IPS-18a (cell line): ENCODE data around the gene SMYD4.

Experiments used
- H3K27ac ChIP-seq: one replicate; pipeline ENCODE4 v1.5.1; 2013; ENCODE audit warnings: low read length
- H3K27me3 ChIP-seq: one replicate; pipeline ENCODE4 v1.6.1; 2013; ENCODE audit warnings: mild to moderate bottlenecking, low read length; ENCODE audit not compliant: control insufficient read depth, insufficient read depth
- H3K36me3 ChIP-seq: one replicate; pipeline ENCODE4 v1.6.1; 2013; ENCODE audit warnings: low read depth, low read length; ENCODE audit not compliant: control insufficient read depth
- H3K4me1 ChIP-seq: one replicate; pipeline ENCODE4 v1.6.1; 2013; ENCODE audit warnings: low read depth, low read length; ENCODE audit not compliant: control insufficient read depth
- H3K4me3 ChIP-seq: one replicate; pipeline ENCODE4 v1.5.1; 2013; ENCODE audit warnings: low read length
- H3K9ac ChIP-seq: one replicate; pipeline ENCODE4 v1.6.1; 2013; ENCODE audit warnings: mild to moderate bottlenecking, low read length, moderate library complexity
- H3K9me3 ChIP-seq: one replicate; pipeline ENCODE4 v1.6.1; 2013; ENCODE audit warnings: low read depth, low read length; ENCODE audit not compliant: control insufficient read depth

SMYD4 gene

DNA sequence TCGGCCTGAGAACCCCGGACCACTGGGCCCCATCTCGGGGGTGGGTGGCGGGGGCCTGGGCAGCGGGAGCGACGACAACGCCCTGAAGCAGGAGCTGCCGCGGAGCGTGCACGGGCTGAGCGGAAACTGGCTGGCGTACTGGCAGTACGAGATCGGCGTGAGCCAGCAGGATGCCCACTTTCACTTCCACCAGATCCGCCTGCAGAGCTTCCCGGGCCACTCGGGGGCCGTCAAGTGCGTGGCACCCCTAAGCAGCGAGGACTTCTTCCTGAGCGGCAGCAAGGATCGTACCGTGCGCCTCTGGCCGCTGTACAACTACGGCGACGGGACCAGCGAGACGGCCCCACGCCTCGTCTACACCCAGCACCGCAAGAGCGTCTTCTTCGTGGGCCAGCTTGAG is 95.9 kb downstream of the SMYD4 start:
- H3K4me1 ChIP-seq, result peaks cover 3% of the 10 kb centered on the region
- no peaks in the 10 kb centered on the region for H3K9me3 ChIP-seq
- no peaks in the 10 kb centered on the region for H3K36me3 ChIP-seq
- no peak overlapping the region for H3K27ac ChIP-seq
- H3K27me3 ChIP-seq, result no peaks in the 10 kb centered on the region
- no peak overlapping the region for H3K4me3 ChIP-seq
- H3K9ac ChIP-seq, result no peak overlapping the region

DNA sequence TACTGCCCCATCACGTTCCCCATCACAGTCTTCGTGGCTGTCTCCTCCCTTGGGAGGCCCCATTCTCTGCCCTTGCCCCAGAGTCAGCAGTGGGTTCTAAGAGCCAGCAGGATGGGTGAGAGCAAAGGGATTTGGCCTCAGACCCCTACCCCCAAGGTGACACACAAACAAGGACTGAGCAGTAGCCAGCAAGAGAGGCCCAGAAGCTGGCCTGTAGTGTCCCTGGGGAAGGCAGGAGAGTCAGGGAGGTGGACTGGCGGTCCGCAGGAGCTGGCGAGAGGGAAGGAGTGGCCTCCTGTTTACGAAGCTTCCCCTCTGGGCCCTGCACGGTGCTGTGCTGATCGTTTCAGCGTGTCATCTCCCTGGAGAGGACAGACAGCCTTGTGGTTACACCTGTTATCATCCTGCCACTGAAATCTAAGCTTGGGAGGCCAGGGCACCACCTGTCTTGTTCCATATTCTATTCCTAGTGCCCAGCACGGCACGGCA is 96.8 kb downstream of the SMYD4 start:
- Histone ChIP-seq H3K27ac (no peak overlapping the region), H3K9me3 (no peaks in the 10 kb centered on the region), H3K27me3 (no peaks in the 10 kb centered on the region), H3K9ac (no peak overlapping the region), H3K36me3 (no peaks in the 10 kb centered on the region), H3K4me1 (peaks cover 3% of the 10 kb centered on the region), H3K4me3 (no peak overlapping the region)

- H3K9me3 ChIP-seq, result no peaks in the 10 kb centered on the region
- H3K36me3 ChIP-seq, result no peaks in the 10 kb centered on the region
- no peaks in the 10 kb centered on the region for H3K27me3 ChIP-seq
- no peak overlapping the region for H3K27ac ChIP-seq
- no peak overlapping the region for H3K9ac ChIP-seq
- no peak overlapping the region for H3K4me3 ChIP-seq
- H3K4me1 ChIP-seq, result peaks cover 3% of the 10 kb centered on the region
Measured at GRCh38 chr17:1732241-1732832, 97.4 kb downstream of the SMYD4 start.

- no peaks in the 10 kb centered on the region for H3K9me3 ChIP-seq
- H3K27ac ChIP-seq, result no peak overlapping the region
- H3K4me3 ChIP-seq, result no peak overlapping the region
- no peak overlapping the region for H3K9ac ChIP-seq
- H3K27me3 ChIP-seq, result no peaks in the 10 kb centered on the region
- H3K4me1 ChIP-seq, result peaks cover under 1% of the 10 kb centered on the region
- no peaks in the 10 kb centered on the region for H3K36me3 ChIP-seq
Measured at GRCh38 chr17:1731194-1731506, 98.6 kb downstream of the SMYD4 start.

DNA sequence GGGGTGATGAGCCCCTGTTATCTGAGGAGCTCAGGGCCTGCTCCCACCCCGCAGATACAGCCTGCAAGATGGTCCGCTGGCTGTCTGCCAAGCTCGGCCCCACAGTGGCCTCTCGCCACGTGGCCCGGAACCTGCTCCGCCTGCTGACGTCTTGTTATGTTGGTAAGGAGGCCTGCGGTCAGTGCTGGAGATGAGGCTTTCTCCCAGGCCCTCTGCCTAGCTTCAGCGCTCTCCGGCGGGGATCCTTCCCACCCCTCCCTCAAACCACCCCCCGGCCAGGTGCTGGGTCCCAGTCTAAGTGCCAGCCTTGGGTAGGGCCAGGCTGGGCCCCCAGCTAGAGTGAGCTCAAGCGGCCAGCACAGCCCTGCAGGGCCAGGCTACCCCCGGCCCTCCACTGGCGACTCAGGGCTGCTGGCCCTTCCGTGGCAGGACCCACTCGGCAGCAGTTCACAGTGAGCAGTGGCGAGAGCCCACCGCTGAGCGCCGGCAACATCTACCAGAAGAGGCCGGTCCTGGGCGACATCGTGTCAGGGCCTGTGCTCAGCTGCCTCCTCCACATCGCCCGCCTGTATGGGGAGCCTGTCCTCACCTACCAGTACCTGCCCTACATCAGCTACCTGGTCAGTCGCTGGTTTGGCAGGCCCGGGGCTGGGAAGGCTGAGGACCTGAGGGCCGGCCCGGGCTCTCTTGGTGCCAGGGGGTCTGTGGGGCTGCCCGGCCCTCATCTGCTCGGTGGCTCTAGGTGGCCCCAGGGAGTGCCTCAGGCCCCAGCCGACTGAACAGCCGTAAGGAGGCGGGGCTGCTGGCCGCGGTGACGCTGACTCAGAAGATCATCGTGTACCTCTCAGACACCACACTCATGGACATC is 99.1 kb downstream of the SMYD4 start:
- no peaks in the 10 kb centered on the region for H3K9me3 ChIP-seq
- H3K4me1 ChIP-seq, result no peaks in the 10 kb centered on the region
- H3K27ac ChIP-seq, result no peak overlapping the region
- no peak overlapping the region for H3K4me3 ChIP-seq
- H3K27me3 ChIP-seq, result no peaks in the 10 kb centered on the region
- no peak overlapping the region for H3K9ac ChIP-seq
- H3K36me3 ChIP-seq, result no peaks in the 10 kb centered on the region

DNA sequence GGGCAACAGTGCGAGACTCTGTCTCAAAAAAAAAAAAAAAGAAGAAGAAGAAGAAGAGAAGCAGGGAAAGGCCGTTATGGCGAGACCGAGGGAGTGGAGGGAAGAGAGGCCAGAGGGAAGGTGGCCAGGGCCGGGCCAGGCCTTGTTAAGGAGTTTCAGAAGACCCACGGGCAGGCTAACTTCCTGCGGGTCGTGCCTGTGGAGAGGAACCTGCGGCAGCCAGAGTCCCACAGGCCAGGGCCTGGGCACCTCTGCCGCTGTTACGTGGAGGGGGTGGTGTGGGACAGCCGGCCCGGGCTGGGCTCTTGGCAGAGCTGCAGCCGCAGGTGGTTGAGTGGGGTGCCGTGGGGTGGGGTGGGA is 99.8 kb downstream of the SMYD4 start:
- Histone ChIP-seq H3K9ac (no peak overlapping the region), H3K9me3 (no peaks in the 10 kb centered on the region), H3K4me3 (no peak overlapping the region), H3K4me1 (no peaks in the 10 kb centered on the region), H3K36me3 (no peaks in the 10 kb centered on the region), H3K27me3 (no peaks in the 10 kb centered on the region), H3K27ac (no peak overlapping the region)
